DND-41 (cell line): ENCODE measurements around the gene PCGF3.

Experiments
- ATAC-seq: fragments of 200-7000 bp; cut with Tn5 transposase; 3 replicates; pipeline ENCODE4 v1.9.1; 2021; ENCODE audit warnings: low read depth; ENCODE audit not compliant: insufficient read depth
- DNase-seq: peaks from one replicate; pipeline ENCODE4 v3.0.0-alpha.2; 2020
- H2AFZ ChIP-seq: 2 replicates; pipeline ENCODE4 v1.6.0; 2012; ENCODE audit warnings: low read depth, low read length
- H3K27ac ChIP-seq: 2 replicates; pipeline ENCODE4 v1.5.1; 2012; ENCODE audit warnings: low read length, inconsistent platforms
- H3K27me3 ChIP-seq: fragments of 200-600 bp; sonication (generic); 2 replicates; pipeline ENCODE4 v1.6.0; 2012; ENCODE audit warnings: low read length, mild to moderate bottlenecking, inconsistent platforms; ENCODE audit not compliant: insufficient read depth, poor library complexity
- H3K36me3 ChIP-seq: 2 replicates; pipeline ENCODE4 v1.5.1; 2012; ENCODE audit warnings: low read length, inconsistent platforms; ENCODE audit not compliant: insufficient read depth
- H3K4me1 ChIP-seq: 2 replicates; pipeline ENCODE4 v1.5.1; 2012; ENCODE audit warnings: mild to moderate bottlenecking, low read length; ENCODE audit not compliant: insufficient read depth
- H3K4me2 ChIP-seq: 2 replicates; pipeline ENCODE4 v1.6.0; 2012; ENCODE audit warnings: mild to moderate bottlenecking, moderate library complexity, low read length, inconsistent platforms; ENCODE audit not compliant: insufficient read depth
- H3K4me3 ChIP-seq, 2 experiments: fragments of 200-600 bp in 1 of 2; shearing (Covaris generic) in 1 of 2; 2 replicates each; pipeline ENCODE4 v1.5.1; 2012 to 2016; ENCODE audit warnings: inconsistent platforms in 2 of 2, low read length in 2 of 2, mild to moderate bottlenecking in 2 of 2, low read depth in 1 of 2, moderate library complexity in 1 of 2
- H3K79me2 ChIP-seq: 2 replicates; pipeline ENCODE4 v1.6.0; 2012; ENCODE audit warnings: low read length, inconsistent platforms; ENCODE audit not compliant: insufficient read depth
- H3K9ac ChIP-seq: 2 replicates; pipeline ENCODE4 v1.6.0; 2012; ENCODE audit warnings: low read depth, mild to moderate bottlenecking, inconsistent platforms, low read length, moderate library complexity
- H3K9me3 ChIP-seq: 2 replicates; pipeline ENCODE4 v1.5.1; 2012; ENCODE audit warnings: low read length, moderate library complexity, mild to moderate bottlenecking, inconsistent platforms; ENCODE audit not compliant: insufficient read depth, severe bottlenecking
- H4K20me1 ChIP-seq: 2 replicates; pipeline ENCODE4 v1.6.0; 2012; ENCODE audit warnings: low read length; ENCODE audit not compliant: insufficient read depth
- EZH2 ChIP-seq: IDR thresholded peaks from 3 replicates; pipeline ENCODE4 v1.6.1; 2012; ENCODE audit warnings: borderline replicate concordance, low read depth, mild to moderate bottlenecking, moderate library complexity, low read length, inconsistent platforms; ENCODE audit not compliant: severe bottlenecking
- TF ChIP-seq, protein P1 (sequence below): IDR thresholded peaks from 2 replicates; pipeline ENCODE4 v1.5.1; 2012; ENCODE audit warnings: borderline replicate concordance, low read length, moderate library complexity, mild to moderate bottlenecking; ENCODE audit not compliant: poor library complexity, severe bottlenecking; ENCODE audit errors: extremely low read depth

The PCGF3 gene

DNA sequence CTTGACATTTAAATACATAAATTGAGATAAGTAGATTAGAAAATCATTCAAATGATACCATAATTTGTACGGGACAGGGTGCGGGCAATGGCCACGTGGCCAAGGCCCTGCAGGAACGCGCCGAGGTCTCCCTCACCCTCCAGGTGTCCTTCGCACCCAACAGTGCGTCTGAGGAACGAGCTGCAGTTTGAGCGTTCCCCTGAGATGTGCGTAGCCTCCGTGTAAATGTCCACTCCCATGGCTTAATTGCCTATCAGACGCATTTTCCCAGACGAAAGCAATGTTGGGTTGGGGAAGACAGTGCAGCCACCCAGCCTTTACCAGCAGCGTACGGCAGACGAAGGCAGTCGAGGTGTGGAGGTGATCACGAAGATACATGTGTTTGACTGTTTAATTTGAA lies 63.9 kb downstream of the PCGF3 start:
- no peak overlapping the region for H3K9ac ChIP-seq
- DNase-seq, result no peak
- H3K4me2 ChIP-seq, result no peak overlapping the region
- no peak overlapping the region for H3K27ac ChIP-seq
- no peaks in the 10 kb centered on the region for H3K4me1 ChIP-seq
- peaks cover 86% of the 10 kb centered on the region for H4K20me1 ChIP-seq
- peaks cover 91% of the 10 kb centered on the region for H3K36me3 ChIP-seq
- no peak overlapping the region for H2AFZ ChIP-seq
- no peaks in the 10 kb centered on the region for H3K27me3 ChIP-seq
- H3K79me2 ChIP-seq, result peaks cover 83% of the 10 kb centered on the region
- no peak overlapping the region for H3K4me3 ChIP-seq
- no peak for ATAC-seq
- H3K9me3 ChIP-seq, result no peaks in the 10 kb centered on the region
- TF ChIP-seq, protein P1, sequence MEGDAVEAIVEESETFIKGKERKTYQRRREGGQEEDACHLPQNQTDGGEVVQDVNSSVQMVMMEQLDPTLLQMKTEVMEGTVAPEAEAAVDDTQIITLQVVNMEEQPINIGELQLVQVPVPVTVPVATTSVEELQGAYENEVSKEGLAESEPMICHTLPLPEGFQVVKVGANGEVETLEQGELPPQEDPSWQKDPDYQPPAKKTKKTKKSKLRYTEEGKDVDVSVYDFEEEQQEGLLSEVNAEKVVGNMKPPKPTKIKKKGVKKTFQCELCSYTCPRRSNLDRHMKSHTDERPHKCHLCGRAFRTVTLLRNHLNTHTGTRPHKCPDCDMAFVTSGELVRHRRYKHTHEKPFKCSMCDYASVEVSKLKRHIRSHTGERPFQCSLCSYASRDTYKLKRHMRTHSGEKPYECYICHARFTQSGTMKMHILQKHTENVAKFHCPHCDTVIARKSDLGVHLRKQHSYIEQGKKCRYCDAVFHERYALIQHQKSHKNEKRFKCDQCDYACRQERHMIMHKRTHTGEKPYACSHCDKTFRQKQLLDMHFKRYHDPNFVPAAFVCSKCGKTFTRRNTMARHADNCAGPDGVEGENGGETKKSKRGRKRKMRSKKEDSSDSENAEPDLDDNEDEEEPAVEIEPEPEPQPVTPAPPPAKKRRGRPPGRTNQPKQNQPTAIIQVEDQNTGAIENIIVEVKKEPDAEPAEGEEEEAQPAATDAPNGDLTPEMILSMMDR, result no peak
- no peak for TF ChIP-seq EZH2

DNA sequence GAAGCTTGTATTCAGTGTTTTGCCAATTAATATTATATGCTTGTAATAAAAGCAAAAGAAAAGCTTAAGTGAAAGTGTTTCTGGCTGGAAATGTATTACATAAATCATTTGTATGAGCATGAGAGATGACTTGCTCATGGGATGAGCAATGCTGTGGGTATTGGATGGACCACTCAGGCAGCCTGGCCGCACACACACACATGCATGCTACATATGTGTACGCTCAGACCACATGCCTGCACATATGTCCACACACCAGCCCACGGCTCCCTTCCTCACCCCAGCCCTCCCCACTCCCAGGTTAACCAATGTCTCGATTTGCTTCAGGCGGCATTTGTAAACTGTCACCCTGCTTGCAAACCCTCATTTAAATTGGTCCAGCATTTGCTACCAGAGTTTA lies 64.4 kb downstream of the PCGF3 start:
- no peak for TF ChIP-seq EZH2
- TF ChIP-seq, protein P1, result no peak
- Histone ChIP-seq H3K4me1 (no peaks in the 10 kb centered on the region), H3K27ac (no peak overlapping the region), H3K27me3 (no peaks in the 10 kb centered on the region), H3K9me3 (no peaks in the 10 kb centered on the region), H4K20me1 (peaks cover 86% of the 10 kb centered on the region), H3K9ac (no peak overlapping the region), H3K4me2 (no peak overlapping the region), H3K79me2 (peaks cover 84% of the 10 kb centered on the region), H3K4me3 (no peak overlapping the region), H2AFZ (no peak overlapping the region), H3K36me3 (peaks cover 91% of the 10 kb centered on the region)
- DNase-seq (no peak), ATAC-seq (no peak)

DNA sequence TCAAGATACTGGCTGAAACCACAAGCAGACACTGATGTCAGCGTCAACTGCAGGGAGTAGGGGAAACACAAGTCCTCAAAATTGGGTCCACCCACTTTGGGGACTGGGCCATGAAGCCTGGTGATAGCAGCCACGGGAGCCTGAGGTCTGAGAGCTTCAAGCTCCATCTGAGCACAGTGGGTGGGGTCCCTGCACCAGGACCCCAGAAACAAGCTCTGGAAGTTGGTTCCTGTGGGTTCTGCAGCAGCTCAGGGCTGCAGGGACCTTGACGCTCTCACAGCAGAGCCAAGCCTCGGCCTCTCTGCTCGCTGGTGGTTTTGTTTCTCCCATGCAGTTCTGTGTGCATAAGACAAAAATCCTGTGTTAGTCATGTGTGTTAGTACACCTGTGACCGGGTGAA lies 65.8 kb downstream of the PCGF3 start:
- no peak overlapping the region for H3K27ac ChIP-seq
- peaks cover 94% of the 10 kb centered on the region for H3K79me2 ChIP-seq
- no peaks in the 10 kb centered on the region for H3K4me1 ChIP-seq
- no peaks in the 10 kb centered on the region for H3K27me3 ChIP-seq
- DNase-seq (no peak), ATAC-seq (peak; percentile 13; the same call in 1 of the 3 replicates)
- peaks cover 89% of the 10 kb centered on the region for H3K36me3 ChIP-seq
- H3K4me3 ChIP-seq, result no peak overlapping the region
- no peaks in the 10 kb centered on the region for H3K9me3 ChIP-seq
- H3K9ac ChIP-seq, result no peak overlapping the region
- TF ChIP-seq, protein P1, result no peak
- TF ChIP-seq EZH2, result no peak
- peaks cover 86% of the 10 kb centered on the region for H4K20me1 ChIP-seq
- no peak overlapping the region for H3K4me2 ChIP-seq
- H2AFZ ChIP-seq, result no peak overlapping the region

DNA sequence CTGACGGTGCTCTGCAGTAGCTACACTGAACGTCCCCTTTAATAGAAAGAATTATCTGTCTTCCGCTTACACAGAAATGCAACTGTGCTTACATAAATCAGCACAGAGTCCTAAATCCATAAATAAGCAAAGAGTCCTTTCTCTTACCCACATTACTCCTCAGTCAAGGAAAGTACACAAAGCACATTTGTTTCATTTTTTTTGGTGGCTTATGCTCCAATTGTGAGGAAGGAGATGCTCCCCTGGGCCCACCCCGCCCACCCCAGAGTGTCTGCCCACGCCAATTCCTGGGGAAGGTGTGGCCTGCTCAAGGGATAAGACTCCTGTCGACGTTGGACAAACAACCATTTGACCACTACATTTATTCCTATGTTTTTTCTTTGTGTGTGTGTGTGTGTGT lies 66.5 kb downstream of the PCGF3 start:
- TF ChIP-seq EZH2, result no peak
- TF ChIP-seq, protein P1, result no peak
- Histone ChIP-seq H2AFZ (no peak overlapping the region), H3K27me3 (no peaks in the 10 kb centered on the region), H3K36me3 (peaks cover 88% of the 10 kb centered on the region), H3K79me2 (peaks cover 95% of the 10 kb centered on the region), H3K4me2 (no peak overlapping the region), H3K4me1 (peaks cover 5% of the 10 kb centered on the region; the same call in 1 of the 2 replicates), H3K9ac (no peak overlapping the region), H3K27ac (no peak overlapping the region), H3K9me3 (no peaks in the 10 kb centered on the region), H4K20me1 (peaks cover 84% of the 10 kb centered on the region), H3K4me3 (no peak overlapping the region)
- DNase-seq, result no peak
- no peak for ATAC-seq
